Measurements from ENCODE around the gene ZBTB7B.

The ZBTB7B gene

GRCh38 chr1:155002464-155003226 is at the start of gene ZBTB7B:
Gene ZBTB7B, plus strand, starts transcription at chr1:155002802. Its CDS starts 11,859 bp downstream, at chr1:155014661.
- DNase-seq (ENCODE audit: low read depth) = no peak

- DNase-seq (ENCODE audit: low read depth) = no peak
Measured at GRCh38 chr1:154953611-154954038, 49.0 kb upstream of the ZBTB7B start.

DNA sequence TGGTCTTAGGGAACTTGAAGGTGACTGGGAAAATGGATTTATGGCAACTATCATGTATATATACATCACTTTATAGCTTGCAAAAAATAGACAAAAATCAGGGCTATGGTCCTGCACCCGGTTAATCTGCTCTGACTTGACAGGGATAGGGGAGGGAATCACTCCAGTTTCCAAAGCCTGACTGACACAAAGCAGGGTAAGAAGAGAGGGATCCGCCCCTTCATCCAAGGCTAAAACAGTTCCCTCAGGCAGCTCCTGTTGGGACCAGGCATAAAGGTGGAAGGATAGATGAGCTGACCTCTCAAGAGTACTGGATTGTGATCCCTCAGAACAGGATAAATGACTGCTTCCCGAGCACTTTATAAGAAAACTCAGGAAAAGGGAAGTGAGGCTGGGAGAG is 48.1 kb upstream of the ZBTB7B start:
- DNase-seq (ENCODE audit: low read depth) = no peak

DNA sequence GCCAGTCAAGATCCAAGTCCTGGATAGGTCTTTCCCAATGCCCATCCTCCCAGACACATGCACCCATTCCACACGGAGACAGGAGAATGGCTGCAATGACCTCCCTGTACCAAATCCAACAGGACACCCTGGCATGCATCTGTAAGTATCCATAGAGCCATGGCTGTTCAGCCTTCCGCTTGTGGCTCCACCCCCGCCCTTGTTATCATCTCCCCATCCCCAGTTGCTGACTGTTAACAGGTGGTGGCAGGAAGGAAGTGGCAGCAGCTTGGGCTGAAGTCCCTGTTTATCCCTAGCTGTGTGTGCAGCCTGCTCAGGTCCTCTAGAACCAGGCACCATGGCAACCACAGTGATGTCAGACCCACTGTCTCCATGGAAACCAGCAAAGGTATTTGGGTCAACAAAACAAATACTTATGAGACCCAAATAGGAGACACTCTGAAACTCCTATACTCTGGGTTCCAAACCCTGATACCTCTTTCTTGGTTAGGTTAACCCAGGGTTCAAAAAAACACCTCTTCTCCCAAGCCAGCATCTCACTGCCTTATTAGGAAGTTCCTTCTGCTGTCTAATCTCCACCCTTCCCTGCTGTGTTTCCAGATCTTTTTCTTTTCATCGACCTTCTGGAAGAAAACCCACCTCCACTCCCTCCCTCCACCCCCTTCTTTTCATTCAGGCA is 47.4 kb upstream of the ZBTB7B start:
- DNase-seq (ENCODE audit: low read depth) = no peak

- peak; percentile 79 for DNase-seq (ENCODE audit: low read depth)
Measured at GRCh38 chr1:154955718-154956543, 46.7 kb upstream of the ZBTB7B start, which contains the start of gene PBXIP1. Gene PBXIP1, minus strand, starts transcription at chr1:154956099. Its CDS starts 2,378 bp downstream, at chr1:154953721.

DNA sequence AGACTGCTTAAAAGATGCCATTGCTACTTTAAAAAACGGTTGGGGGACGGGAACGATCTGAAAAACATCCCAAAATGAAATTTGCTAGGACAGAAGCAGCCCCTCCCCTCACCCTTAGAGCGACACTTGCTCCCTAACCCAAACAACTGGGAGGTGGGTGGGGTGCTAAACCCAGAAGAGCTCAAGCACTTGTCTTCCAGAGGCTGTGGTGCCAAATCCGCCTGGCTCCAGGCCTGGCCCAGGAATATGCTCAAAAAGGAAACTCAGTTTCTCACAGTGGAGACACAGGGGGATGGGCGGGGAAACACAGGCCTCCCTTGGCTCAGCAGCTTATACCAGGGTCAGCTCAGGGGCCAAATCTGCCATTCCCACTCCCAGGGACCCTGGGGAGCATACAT is 46.1 kb upstream of the ZBTB7B start:
- no peak for DNase-seq (ENCODE audit: low read depth)

DNA sequence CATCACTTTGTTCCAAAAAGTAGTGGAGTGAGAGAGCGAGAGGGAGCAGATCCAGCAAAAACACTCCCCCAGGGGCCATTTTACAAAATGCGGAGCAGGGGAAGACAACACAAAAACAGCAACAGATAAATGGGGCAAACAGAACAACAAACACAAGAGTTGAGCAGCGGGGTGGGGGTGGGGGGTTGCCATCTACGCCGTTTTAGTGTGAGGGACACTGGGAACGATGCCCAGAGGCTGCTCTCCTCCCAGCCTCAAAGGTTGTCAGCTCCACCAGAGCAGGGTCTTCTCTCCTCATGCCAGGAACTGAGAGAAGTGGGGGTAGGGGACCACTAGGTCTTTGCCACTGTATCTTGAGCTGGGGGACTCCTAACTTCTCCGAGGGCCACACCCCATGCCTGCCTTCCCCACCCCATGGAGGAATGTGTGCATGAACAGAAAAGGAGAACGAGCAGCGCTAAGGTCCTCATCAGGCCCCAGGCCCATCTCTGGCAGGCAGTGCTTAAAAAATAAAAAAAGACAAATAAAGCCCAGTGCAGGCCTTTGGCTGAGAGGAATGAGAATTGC is 45.4 kb upstream of the ZBTB7B start:
- no peak for DNase-seq (ENCODE audit: low read depth)

DNA sequence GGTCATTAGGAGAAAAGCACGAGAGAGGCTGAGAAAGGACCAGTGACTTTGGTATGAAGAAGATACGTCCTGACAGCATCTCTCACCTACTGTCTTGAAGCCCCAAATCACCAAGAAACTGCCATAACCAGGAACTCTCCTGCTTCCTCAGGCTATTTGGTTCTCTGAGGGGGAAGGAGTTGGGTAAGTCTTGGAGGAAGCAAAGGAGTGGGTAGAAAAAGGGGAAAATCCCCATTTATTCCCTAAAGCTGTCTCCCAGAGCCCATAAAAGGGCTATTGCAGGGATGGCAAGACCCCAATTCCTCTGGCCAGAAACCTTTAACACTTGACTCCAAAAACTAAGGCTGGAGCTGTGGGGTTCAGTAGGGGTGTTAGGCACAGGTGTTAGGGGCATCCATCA is 44.6 kb upstream of the ZBTB7B start:
- no peak for DNase-seq (ENCODE audit: low read depth)

GRCh38 chr1:154958681-154959425 is 43.7 kb upstream of the ZBTB7B start:
- DNase-seq (ENCODE audit: low read depth) = no peak

DNA sequence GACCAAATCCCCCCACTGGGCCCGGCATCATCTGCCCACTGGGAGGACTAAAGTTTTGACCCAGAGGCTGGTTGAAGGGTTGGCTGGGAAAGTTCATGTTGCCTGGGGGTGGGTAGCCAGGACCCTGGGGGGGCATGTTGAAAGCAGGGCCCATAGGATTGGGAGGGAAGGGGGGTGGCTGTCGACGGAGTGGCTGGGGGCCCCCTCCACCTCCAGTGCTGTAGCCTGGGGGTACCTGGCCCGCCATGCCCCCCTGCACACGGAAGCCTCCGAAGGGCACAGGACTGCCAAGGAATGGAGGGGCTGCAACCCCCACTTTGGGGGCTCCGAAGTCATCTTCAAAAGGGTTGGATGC is 43.2 kb upstream of the ZBTB7B start:
- no peak for DNase-seq (ENCODE audit: low read depth)

DNA sequence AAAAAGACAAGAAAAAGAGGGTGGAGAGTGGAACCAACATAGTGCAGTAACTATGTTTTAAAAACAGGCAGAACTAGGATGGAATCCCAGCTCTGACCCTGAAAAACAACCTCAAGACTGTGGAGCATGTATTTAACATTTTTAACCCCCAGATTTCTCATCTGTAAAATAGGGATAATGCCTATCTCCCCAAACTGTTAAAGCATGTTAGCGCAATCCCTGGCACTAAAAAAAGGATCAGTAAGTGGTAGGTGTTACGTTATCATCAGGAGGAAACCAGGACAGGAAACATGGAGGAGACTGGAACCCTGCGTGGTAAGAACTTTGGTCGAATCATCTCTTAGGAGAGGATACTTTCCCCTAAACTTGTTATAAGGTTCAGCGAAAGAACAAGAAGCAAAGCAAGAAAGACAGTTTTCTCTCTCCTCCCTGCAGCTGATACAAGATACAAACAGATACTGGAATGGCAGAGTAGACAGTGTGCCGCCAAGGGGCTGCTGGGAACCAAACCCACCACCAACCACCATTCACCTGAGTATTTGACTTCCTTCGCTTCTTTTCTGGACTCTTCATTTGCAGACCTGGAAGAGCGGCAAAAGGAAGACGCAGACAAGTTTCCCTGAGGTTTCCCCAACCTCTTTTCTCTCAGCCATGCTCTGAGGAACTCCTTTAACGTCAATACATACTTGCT is 42.0 kb upstream of the ZBTB7B start:
- no peak for DNase-seq (ENCODE audit: low read depth)

- no peak for DNase-seq (ENCODE audit: low read depth)
Measured at GRCh38 chr1:154961207-154962155, 41.1 kb upstream of the ZBTB7B start, which contains the start of gene PYGO2. Gene PYGO2, minus strand, starts transcription at chr1:154961782. Its CDS starts 206 bp downstream, at chr1:154961576.

DNA sequence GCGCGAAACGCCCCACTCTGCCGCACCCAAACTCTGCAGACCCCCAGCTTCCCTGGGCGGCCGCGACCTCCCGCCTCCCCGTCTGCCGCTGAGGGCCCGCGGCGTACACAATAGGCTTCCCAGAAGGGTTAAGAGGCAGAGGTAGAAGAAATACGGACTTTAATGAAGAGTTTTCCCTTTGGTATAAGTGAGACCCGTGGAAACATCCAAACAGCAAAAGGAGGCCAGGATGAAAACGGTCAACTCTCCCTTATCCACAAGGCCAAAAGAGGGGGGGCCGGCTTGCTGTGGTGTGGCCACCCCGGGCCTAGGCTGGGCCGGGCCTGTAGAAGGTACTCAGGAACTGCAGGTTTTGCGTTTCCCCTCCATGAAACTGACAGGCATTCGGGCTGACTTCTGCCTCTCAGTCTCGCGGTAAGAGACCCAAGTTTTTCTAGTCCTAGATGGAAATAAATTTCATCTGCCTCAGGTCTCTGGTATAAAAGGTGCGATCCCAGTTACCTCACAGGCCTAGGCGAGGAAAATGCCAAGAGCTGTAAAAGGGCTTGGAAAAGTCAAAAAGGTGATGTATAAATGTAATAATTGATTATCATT is 40.3 kb upstream of the ZBTB7B start:
- DNase-seq (ENCODE audit: low read depth) = no peak

DNA sequence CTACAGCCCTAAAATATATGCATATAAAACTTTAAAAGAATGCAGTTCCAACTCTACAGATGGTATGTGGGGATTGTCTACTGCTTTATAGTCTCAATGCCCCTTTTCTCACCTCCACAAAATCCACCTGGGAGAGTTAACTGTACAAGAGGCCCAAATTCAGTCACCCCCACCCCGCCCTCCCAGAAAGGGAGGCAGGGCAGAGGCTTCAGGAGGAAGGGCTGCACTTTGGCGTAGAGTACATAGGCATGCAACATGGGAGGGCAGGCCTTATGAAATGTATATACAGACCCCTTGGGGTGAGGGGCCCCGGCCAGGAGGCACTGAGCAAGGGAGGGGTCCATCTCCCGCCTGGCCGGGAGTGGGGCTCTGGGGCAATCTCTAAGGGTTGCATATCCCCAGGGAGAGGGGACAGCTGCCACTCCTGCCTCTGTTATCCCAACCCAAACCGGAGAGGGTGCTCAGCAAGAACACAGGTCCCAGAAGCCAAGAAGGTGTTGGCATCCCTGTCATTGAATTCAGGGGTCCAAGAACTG is 39.7 kb upstream of the ZBTB7B start:
- DNase-seq (ENCODE audit: low read depth) = no peak

GRCh38 chr1:154963643-154964042 is 39.0 kb upstream of the ZBTB7B start:
- no peak for DNase-seq (ENCODE audit: low read depth)

GRCh38 chr1:154964359-154964758 is 38.2 kb upstream of the ZBTB7B start:
- DNase-seq (ENCODE audit: low read depth) = no peak

- no peak for DNase-seq (ENCODE audit: low read depth)
Measured at GRCh38 chr1:154966111-154966510, 36.5 kb upstream of the ZBTB7B start.

DNA sequence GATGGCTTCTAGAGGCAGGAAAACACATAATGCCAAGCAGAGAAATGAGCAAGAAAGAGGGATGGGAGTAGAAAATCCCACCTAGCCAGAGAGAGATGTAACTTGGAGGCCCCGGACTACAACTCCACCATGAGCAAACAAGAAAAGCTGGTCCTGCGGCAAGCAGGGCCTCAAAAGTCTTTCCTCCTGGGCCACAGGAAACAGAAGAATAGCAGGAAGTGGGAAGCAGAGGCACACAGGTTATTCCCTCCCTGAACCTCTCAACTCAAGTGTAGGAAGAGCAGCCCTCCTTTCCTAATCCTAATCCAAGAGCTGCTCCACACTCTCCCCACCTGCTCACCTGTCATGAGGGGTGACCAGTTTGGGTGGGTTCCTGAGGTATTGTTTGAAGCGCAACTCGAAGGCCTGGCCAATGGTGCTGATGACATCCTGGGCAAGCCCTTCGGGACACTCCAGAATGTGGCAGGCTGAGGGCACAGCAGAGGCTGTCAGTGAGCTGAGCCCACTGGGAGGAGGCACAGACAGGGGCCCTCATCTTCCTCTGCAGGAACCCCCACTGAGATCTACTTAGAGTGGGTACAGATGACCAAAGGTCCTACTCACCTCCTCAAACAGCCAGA is 35.2 kb upstream of the ZBTB7B start:
- no peak for DNase-seq (ENCODE audit: low read depth)

GRCh38 chr1:154968731-154969130 is 33.9 kb upstream of the ZBTB7B start:
- no peak for DNase-seq (ENCODE audit: low read depth)

Measured in HS-27A (cell line).